HCT116 (cell line): ENCODE results near the gene ACTRT2. TPM values are rescaled to one million over a fixed set of nuclear protein-coding genes. Genes with fewer than 3 reads are reported as not detected.

ENCODE experiments used
- ATAC-seq: fragments of 200-7000 bp; cut with Tn5 transposase; 2 replicates; pipeline ENCODE4 v1.9.1; 2020; ENCODE audit warnings: mild to moderate bottlenecking, moderate library complexity
- BruUV-seq: library from RNA; stranded (reverse); fragments of 400-500 nt; replicated peaks from 2 replicates; lab custom pipeline; 2021; lab: Mats Ljungman, UMichigan
- CTCF ChIA-PET: fragments of 300-600 bp; sonication (Branson Sonifier 250); formaldehyde crosslinking; loops from one replicate; lab custom pipeline; 2021; ENCODE audit warnings: antibody characterized with exemption; lab: Charles Lee
- POLR2A ChIA-PET: fragments of 300-600, 350-600 bp; sonication (Branson Sonifier 250); formaldehyde crosslinking; loops from one replicate; lab custom pipeline; 2021; ENCODE audit warnings: antibody characterized with exemption; lab: Charles Lee
- RAD21 ChIA-PET, 2 experiments: fragments of 300-600 bp; sonication (Branson Sonifier 250); formaldehyde crosslinking; loops; one replicate each; lab custom pipeline; 2023; ENCODE audit warnings: low total read pairs in 2 of 2; ENCODE audit not compliant: uncharacterized antibody in 2 of 2, unreplicated experiment in 2 of 2, low non-redundant PET in 1 of 2; lab: Charles Lee
- DNase-seq: peaks from one replicate; pipeline ENCODE4 v3.0.0-alpha.2; 2010; ENCODE audit warnings: low read depth, low spot score
- H2AFZ ChIP-seq: fragments of 200-600 bp; shearing (Covaris generic), sonication (generic); 2 replicates; pipeline ENCODE4 v1.6.1; 2017; ENCODE audit warnings: low read depth, mixed run types, mixed read lengths, antibody characterized with exemption, low read length; ENCODE audit not compliant: poor library complexity, severe bottlenecking
- H3K27ac ChIP-seq: 2 replicates; pipeline ENCODE4 v1.5.1; 2012; ENCODE audit warnings: low read depth, low read length
- H3K27me3 ChIP-seq: fragments of 200-600 bp; sonication (generic); 2 replicates; pipeline ENCODE4 v1.6.1; 2016; ENCODE audit warnings: mixed run types, low read length, mixed read lengths; ENCODE audit not compliant: insufficient read depth
- H3K36me3 ChIP-seq, 2 experiments: fragments of 200-500 bp in 1 of 2; fragments of 200-600 bp in 1 of 2; sonication (Bioruptor generic) in 1 of 2; sonication (generic) in 1 of 2; 2 replicates each; pipeline versions ENCODE4 v1.5.1 to v1.6.1; 2014 to 2016; ENCODE audit warnings: low read length in 2 of 2, inconsistent platforms in 1 of 2, mixed read lengths in 1 of 2, mixed run types in 1 of 2; ENCODE audit not compliant: insufficient read depth in 2 of 2, control insufficient read depth in 1 of 2
- H3K4me1 ChIP-seq, 2 experiments: fragments of 200-600 bp in 1 of 2; sonication (generic) in 1 of 2; 2 replicates each; pipeline versions ENCODE4 v1.5.1 to v1.6.1; 2012 to 2017; ENCODE audit warnings: low read length in 2 of 2, inconsistent platforms in 1 of 2, mild to moderate bottlenecking in 1 of 2, mixed read lengths in 1 of 2, mixed run types in 1 of 2, moderate library complexity in 1 of 2; ENCODE audit not compliant: insufficient read depth in 2 of 2, control insufficient read depth in 1 of 2
- H3K4me2 ChIP-seq: fragments of 200-600 bp; sonication (generic); 2 replicates; pipeline ENCODE4 v1.6.1; 2017; ENCODE audit warnings: mixed run types, low read length, mixed read lengths
- H3K4me3 ChIP-seq, 2 experiments: fragments of 200-600 bp in 1 of 2; sonication (generic) in 1 of 2; replicated peaks in 1 of 2; 2 replicates each; pipeline ENCODE4 v1.5.1; 2011 to 2016; ENCODE audit warnings: low read length in 2 of 2, control low read depth in 1 of 2, low read depth in 1 of 2, mild to moderate bottlenecking in 1 of 2, mixed read lengths in 1 of 2, mixed run types in 1 of 2
- H3K79me2 ChIP-seq: fragments of 200-600 bp; sonication (generic); 2 replicates; pipeline ENCODE4 v1.6.1; 2017; ENCODE audit warnings: mild to moderate bottlenecking, mixed run types, low read length, moderate library complexity, mixed read lengths; ENCODE audit not compliant: insufficient read depth
- H3K9ac ChIP-seq: fragments of 200-600 bp; sonication (generic); 2 replicates; pipeline ENCODE4 v1.6.1; 2016; ENCODE audit warnings: low read length, mixed read lengths
- H3K9me2 ChIP-seq: fragments of 200-600 bp; sonication (generic), shearing (Covaris generic); 2 replicates; pipeline ENCODE4 v1.6.1; 2017; ENCODE audit warnings: mixed run types, mild to moderate bottlenecking, moderate library complexity; ENCODE audit not compliant: insufficient read depth
- H3K9me3 ChIP-seq, 2 experiments: fragments of 200-500 bp in 1 of 2; fragments of 200-600 bp in 1 of 2; sonication (Bioruptor generic) in 1 of 2; sonication (generic) in 1 of 2; 2 replicates each; pipeline ENCODE4 v1.6.1; 2014 to 2017; ENCODE audit warnings: low read length in 2 of 2, mixed read lengths in 2 of 2, inconsistent platforms in 1 of 2, low read depth in 1 of 2, mild to moderate bottlenecking in 1 of 2, mixed run types in 1 of 2, moderate library complexity in 1 of 2; ENCODE audit not compliant: control insufficient read depth in 1 of 2, insufficient read depth in 1 of 2
- H4K20me1 ChIP-seq: fragments of 200-600 bp; sonication (generic), shearing (Covaris generic); 2 replicates; pipeline ENCODE4 v1.6.1; 2017; ENCODE audit warnings: mixed run types, mild to moderate bottlenecking, moderate library complexity; ENCODE audit not compliant: insufficient read depth
- EGR1 ChIP-seq: IDR thresholded peaks from 2 replicates; pipeline ENCODE4 v1.6.1; 2012; ENCODE audit warnings: low read depth
- FOSL1 ChIP-seq: IDR thresholded peaks from 2 replicates; pipeline ENCODE4 v1.6.1; 2012; ENCODE audit warnings: low read depth
- POLR2A ChIP-seq: IDR thresholded peaks from 2 replicates; pipeline ENCODE4 v1.7.0; 2011; ENCODE audit warnings: borderline replicate concordance; ENCODE audit not compliant: insufficient read depth, insufficient read length; ENCODE audit errors: extremely low read depth
- SP1 ChIP-seq: IDR thresholded peaks from 2 replicates; pipeline ENCODE4 v1.6.1; 2012; ENCODE audit warnings: low read depth
- ZNF274 ChIP-seq: fragments of 200-500 bp; sonication (Bioruptor generic); IDR thresholded peaks from 2 replicates; pipeline ENCODE4 v1.6.1; 2014; ENCODE audit warnings: mild to moderate bottlenecking, low read depth, low read length, inconsistent platforms
- intact Hi-C: fragments of 100-400 bp; cut with micrococcal nuclease; formaldehyde crosslinking; loops from 2 replicates; pipeline ENCODE4 v1.10.0; 2022
- total RNA-seq: library from RNA; stranded (reverse); gene quantifications from one replicate; pipeline ENCODE4 v1.2.1, GENCODE V29; 2021; ENCODE audit not compliant: unreplicated experiment
- TF ChIP-seq, protein P1 (sequence below): IDR thresholded peaks from 2 replicates; pipeline ENCODE4 v1.6.1; 2012
- TF ChIP-seq, protein P2 (sequence below): IDR thresholded peaks from 2 replicates; pipeline ENCODE4 v1.6.1; 2012
- TF ChIP-seq, protein P3 (sequence below), 3 experiments: fragments of 200-600 bp in 1 of 3; sonication (generic) in 1 of 3; IDR thresholded peaks in 2 of 3; conservative IDR thresholded peaks in 1 of 3; 2 replicates each; pipeline ENCODE4 v1.5.1; 2012 to 2017; ENCODE audit warnings: low read depth in 2 of 3, low read length in 2 of 3, antibody characterized with exemption in 1 of 3, borderline replicate concordance in 1 of 3, control low read depth in 1 of 3, mild to moderate bottlenecking in 1 of 3, mixed read lengths in 1 of 3, mixed run types in 1 of 3, moderate library complexity in 1 of 3; ENCODE audit not compliant: insufficient read depth in 1 of 3

The ACTRT2 gene
- total RNA-seq, 1 experiment from 2014 or later: not detected

DNA sequence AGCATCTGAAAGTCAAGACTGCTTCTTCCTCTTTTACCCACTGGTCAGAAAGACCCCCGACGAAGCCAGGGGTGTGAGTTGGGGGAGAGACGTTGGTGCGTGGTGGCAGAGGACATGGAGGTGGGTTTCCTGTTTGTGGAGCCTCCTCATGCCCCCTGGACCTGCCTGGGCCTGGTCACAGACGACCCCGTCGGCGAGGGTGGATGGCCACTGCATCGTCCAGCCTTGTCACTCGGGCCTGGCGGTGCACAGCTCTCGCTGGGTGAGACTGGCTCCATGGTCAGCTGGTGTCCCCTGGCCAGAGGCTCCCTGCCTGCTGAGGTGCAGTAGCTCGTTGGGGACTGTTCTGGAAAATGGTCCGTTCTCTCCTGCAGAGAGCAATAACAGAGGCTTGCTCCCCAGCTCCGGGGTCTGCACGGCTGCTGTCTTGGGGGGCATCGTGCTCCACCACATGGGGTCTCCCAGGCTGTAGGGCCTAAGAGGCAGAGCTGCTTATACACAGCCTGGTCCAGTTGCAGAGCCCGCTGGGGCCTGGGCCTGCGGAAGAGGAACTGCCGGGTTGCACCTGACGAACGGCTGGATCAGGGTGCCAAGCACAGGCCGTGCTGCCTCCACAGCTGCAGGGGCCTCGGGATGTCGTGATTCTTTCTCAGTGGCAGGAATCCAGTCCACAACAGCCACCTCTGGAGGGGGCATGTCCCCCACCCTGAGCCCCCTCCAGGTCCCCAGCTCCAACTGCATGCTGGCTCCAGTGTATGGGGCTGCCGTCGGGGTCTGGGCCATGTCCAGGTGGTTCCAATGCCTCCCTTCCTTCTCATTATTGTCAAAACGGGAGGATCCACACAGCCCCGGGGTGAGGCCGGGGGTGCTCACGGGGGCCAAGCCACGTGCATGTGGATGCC lies 18.0 kb upstream of the ACTRT2 start:
- Histone ChIP-seq H4K20me1 (no peaks in the 10 kb centered on the region), H2AFZ (no peak overlapping the region), H3K4me1 (no peaks in the 10 kb centered on the region), H3K4me2 (no peak overlapping the region), H3K27ac (no peak overlapping the region), H3K9ac (no peak overlapping the region), H3K4me3 (no peak overlapping the region), H3K9me3 (peaks cover 7 to 10% of the 10 kb centered on the region in 2 experiments; a peak in 3 of 4 replicates), H3K27me3 (peaks cover 24% of the 10 kb centered on the region), H3K36me3 (no peaks in the 10 kb centered on the region), H3K79me2 (no peaks in the 10 kb centered on the region), H3K9me2 (no peaks in the 10 kb centered on the region)
- POLR2A ChIA-PET: no interaction called here
- ATAC-seq (no peak), DNase-seq (no peak)
- TF ChIP-seq, protein P1, sequence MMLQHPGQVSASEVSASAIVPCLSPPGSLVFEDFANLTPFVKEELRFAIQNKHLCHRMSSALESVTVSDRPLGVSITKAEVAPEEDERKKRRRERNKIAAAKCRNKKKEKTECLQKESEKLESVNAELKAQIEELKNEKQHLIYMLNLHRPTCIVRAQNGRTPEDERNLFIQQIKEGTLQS: no peak
- no peak for TF ChIP-seq SP1
- TF ChIP-seq POLR2A: no peak
- TF ChIP-seq, protein P2, sequence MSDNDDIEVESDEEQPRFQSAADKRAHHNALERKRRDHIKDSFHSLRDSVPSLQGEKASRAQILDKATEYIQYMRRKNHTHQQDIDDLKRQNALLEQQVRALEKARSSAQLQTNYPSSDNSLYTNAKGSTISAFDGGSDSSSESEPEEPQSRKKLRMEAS: no peak
- TF ChIP-seq FOSL1: no peak
- no peak for TF ChIP-seq EGR1
- RAD21 ChIA-PET: no interaction called here
- intact Hi-C loops: no loop called here
- no TSS peak for BruUV-seq
- CTCF ChIA-PET: interaction anchor here (1.3 kb wide), 1 partner anchor 9 kb away, joined by 3 read pairs; no protein-coding TSS in a partner anchor

DNA sequence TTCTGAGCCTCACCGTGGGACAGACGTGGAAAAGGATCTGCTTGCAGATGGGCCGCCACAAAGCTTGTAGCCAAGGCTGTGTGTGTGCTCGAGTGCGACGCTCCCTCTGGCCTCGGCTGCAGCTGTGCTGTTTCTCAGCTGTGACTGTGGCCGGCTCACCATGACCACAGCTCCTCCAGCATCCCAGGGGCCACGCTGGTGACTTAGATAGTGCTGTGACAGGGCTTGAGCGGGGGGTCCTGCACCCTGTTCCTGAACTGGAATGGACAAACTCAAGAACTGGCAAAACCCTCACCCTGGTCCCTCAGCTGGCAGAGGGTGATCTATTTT lies 17.4 kb upstream of the ACTRT2 start:
- peaks cover 18% of the 10 kb centered on the region for H3K27me3 ChIP-seq
- no TSS peak for BruUV-seq

More for the DNA sequence above, 17.4 kb upstream of the ACTRT2 start:
- Histone ChIP-seq H3K9me3 (peaks cover 7 to 10% of the 10 kb centered on the region in 2 experiments; a peak in 3 of 4 replicates), H3K4me3 (no peak overlapping the region), H3K4me1 (no peaks in the 10 kb centered on the region), H3K9me2 (no peaks in the 10 kb centered on the region), H3K79me2 (no peaks in the 10 kb centered on the region), H4K20me1 (no peaks in the 10 kb centered on the region), H3K4me2 (no peak overlapping the region), H3K36me3 (no peaks in the 10 kb centered on the region), H2AFZ (no peak overlapping the region), H3K27ac (no peak overlapping the region), H3K9ac (no peak overlapping the region)
- no peak for ATAC-seq
- intact Hi-C loops: no loop called here
- DNase-seq: no peak
- no peak for TF ChIP-seq ZNF274
- TF ChIP-seq, protein P3, sequence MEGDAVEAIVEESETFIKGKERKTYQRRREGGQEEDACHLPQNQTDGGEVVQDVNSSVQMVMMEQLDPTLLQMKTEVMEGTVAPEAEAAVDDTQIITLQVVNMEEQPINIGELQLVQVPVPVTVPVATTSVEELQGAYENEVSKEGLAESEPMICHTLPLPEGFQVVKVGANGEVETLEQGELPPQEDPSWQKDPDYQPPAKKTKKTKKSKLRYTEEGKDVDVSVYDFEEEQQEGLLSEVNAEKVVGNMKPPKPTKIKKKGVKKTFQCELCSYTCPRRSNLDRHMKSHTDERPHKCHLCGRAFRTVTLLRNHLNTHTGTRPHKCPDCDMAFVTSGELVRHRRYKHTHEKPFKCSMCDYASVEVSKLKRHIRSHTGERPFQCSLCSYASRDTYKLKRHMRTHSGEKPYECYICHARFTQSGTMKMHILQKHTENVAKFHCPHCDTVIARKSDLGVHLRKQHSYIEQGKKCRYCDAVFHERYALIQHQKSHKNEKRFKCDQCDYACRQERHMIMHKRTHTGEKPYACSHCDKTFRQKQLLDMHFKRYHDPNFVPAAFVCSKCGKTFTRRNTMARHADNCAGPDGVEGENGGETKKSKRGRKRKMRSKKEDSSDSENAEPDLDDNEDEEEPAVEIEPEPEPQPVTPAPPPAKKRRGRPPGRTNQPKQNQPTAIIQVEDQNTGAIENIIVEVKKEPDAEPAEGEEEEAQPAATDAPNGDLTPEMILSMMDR (IDR thresholded peaks at IDR 0.05 in 2 of 3, conservative IDR thresholded peaks at IDR 0.05 in 1 of 3; ENCODE audit: borderline replicate concordance in 1 of 3, insufficient read depth in 1 of 3, low read depth in 2 of 3, low read length in 2 of 3): no peak
- TF ChIP-seq, protein P1: no peak
- POLR2A ChIA-PET: no interaction called here
- CTCF ChIA-PET: interaction anchor here (1.3 kb wide), 1 partner anchor 8 kb away, joined by 3 read pairs; no protein-coding TSS in a partner anchor
- RAD21 ChIA-PET: no interaction called here
